Osteocyte (in vitro differentiated cells): ENCODE results near the gene CTDNEP1. TPM values are rescaled to one million over a fixed set of nuclear protein-coding genes. Genes with fewer than 3 reads are reported as not detected.

Experiments
- DNase-seq: peaks from one replicate; pipeline ENCODE4 v3.0.0; 2021; ENCODE audit warnings: mixed read lengths; ENCODE audit not compliant: unreplicated experiment; ENCODE audit errors: extremely low spot score
- H3K27ac Mint-ChIP-seq: one replicate; pipeline ENCODE4 v1.8.0; 2021; ENCODE audit warnings: mild to moderate bottlenecking, mixed read lengths; ENCODE audit not compliant: unreplicated experiment
- H3K27me3 Mint-ChIP-seq: one replicate; pipeline ENCODE4 v1.8.0; 2021; ENCODE audit warnings: mixed read lengths; ENCODE audit not compliant: unreplicated experiment
- H3K36me3 Mint-ChIP-seq: one replicate; pipeline ENCODE4 v1.8.0; 2021; ENCODE audit warnings: mixed read lengths; ENCODE audit not compliant: unreplicated experiment
- H3K4me1 Mint-ChIP-seq: one replicate; pipeline ENCODE4 v1.8.0; 2021; ENCODE audit warnings: mixed read lengths; ENCODE audit not compliant: unreplicated experiment
- H3K4me3 Mint-ChIP-seq: one replicate; pipeline ENCODE4 v1.8.0; 2021; ENCODE audit warnings: mild to moderate bottlenecking, moderate library complexity, mixed read lengths; ENCODE audit not compliant: unreplicated experiment
- H3K9me3 Mint-ChIP-seq: one replicate; pipeline ENCODE4 v1.8.0; 2021; ENCODE audit warnings: mixed read lengths; ENCODE audit not compliant: unreplicated experiment
- CTCF ChIP-seq: fragments of 200-600 bp; sonication (generic); IDR thresholded peaks from 2 replicates; pipeline ENCODE4 v1.5.0; 2021; ENCODE audit warnings: antibody characterized with exemption, mild to moderate bottlenecking, moderate library complexity
- total RNA-seq: library from RNA; stranded (reverse); gene quantifications from 2 replicates; pipeline ENCODE4 v1.2.1, GENCODE V29; 2021

CTDNEP1 gene
- total RNA-seq, 1 donor from 2014 or later: 145 TPM

GRCh38 chr17:7208027-7208571 lies 43.4 kb downstream of the CTDNEP1 start:
- Mint-ChIP-seq H3K27ac (no peak overlapping the region), H3K36me3 (peaks cover 1% of the 10 kb centered on the region), H3K4me3 (no peak overlapping the region), H3K9me3 (no peaks in the 10 kb centered on the region), H3K4me1 (peaks cover 21% of the 10 kb centered on the region), H3K27me3 (no peaks in the 10 kb centered on the region)
- TF ChIP-seq CTCF: no peak
- DNase-seq: no peak

- H3K9me3 Mint-ChIP-seq: no peaks in the 10 kb centered on the region
- H3K27ac Mint-ChIP-seq: peak overlapping the region; percentile 47
- no peaks in the 10 kb centered on the region for H3K27me3 Mint-ChIP-seq
- no peak for TF ChIP-seq CTCF
- H3K4me3 Mint-ChIP-seq: no peak overlapping the region
- no peak for DNase-seq
- H3K4me1 Mint-ChIP-seq: peaks cover 20% of the 10 kb centered on the region
- H3K36me3 Mint-ChIP-seq: peaks cover 7% of the 10 kb centered on the region
Observed at GRCh38 chr17:7207120-7208001, 44.2 kb downstream of the CTDNEP1 start.

- no peaks in the 10 kb centered on the region for H3K27me3 Mint-ChIP-seq
- no peaks in the 10 kb centered on the region for H3K9me3 Mint-ChIP-seq
- H3K4me1 Mint-ChIP-seq: peaks cover 16% of the 10 kb centered on the region
- H3K27ac Mint-ChIP-seq: peak overlapping the region; percentile 89
- peaks cover 15% of the 10 kb centered on the region for H3K36me3 Mint-ChIP-seq
- H3K4me3 Mint-ChIP-seq: peak overlapping the region; percentile 70
- DNase-seq: no peak
- no peak for TF ChIP-seq CTCF
Observed at GRCh38 chr17:7205561-7205960, 46.0 kb downstream of the CTDNEP1 start.

- Mint-ChIP-seq H3K27me3 (no peaks in the 10 kb centered on the region), H3K36me3 (peaks cover 13% of the 10 kb centered on the region), H3K27ac (peak overlapping the region; percentile 89), H3K4me3 (peak overlapping the region; percentile 70), H3K9me3 (no peaks in the 10 kb centered on the region), H3K4me1 (peaks cover 16% of the 10 kb centered on the region)
- DNase-seq: peak; percentile 90
- no peak for TF ChIP-seq CTCF
Observed at GRCh38 chr17:7204828-7205461, 46.6 kb downstream of the CTDNEP1 start.

GRCh38 chr17:7204336-7204735 lies 47.2 kb downstream of the CTDNEP1 start:
- H3K4me1 Mint-ChIP-seq: peaks cover 16% of the 10 kb centered on the region
- peaks cover 13% of the 10 kb centered on the region for H3K36me3 Mint-ChIP-seq
- H3K9me3 Mint-ChIP-seq: no peaks in the 10 kb centered on the region
- DNase-seq: no peak
- no peak for TF ChIP-seq CTCF
- no peaks in the 10 kb centered on the region for H3K27me3 Mint-ChIP-seq
- H3K27ac Mint-ChIP-seq: peak overlapping the region; percentile 89
- H3K4me3 Mint-ChIP-seq: peak overlapping the region; percentile 70
